Ishikawa (cell line): ENCODE data around the gene F2R.

Source experiments
- CEBPB ChIP-seq: IDR thresholded peaks from 2 replicates; pipeline ENCODE4 v1.6.1; 2012
- CREB1 ChIP-seq: IDR thresholded peaks from 2 replicates; pipeline ENCODE4 v1.6.1; 2012; ENCODE audit warnings: low read depth
- EP300 ChIP-seq: IDR thresholded peaks from 2 replicates; pipeline ENCODE4 v1.6.1; 2012; ENCODE audit warnings: borderline replicate concordance
- FOXM1 ChIP-seq: IDR thresholded peaks from 2 replicates; pipeline ENCODE4 v1.6.1; 2012; ENCODE audit warnings: low read depth, borderline replicate concordance
- MAX ChIP-seq: IDR thresholded peaks from 2 replicates; pipeline ENCODE4 v1.6.1; 2012
- NFIC ChIP-seq: IDR thresholded peaks from 2 replicates; pipeline ENCODE4 v1.6.1; 2012
- RAD21 ChIP-seq: IDR thresholded peaks from 2 replicates; pipeline ENCODE4 v1.6.1; 2012; ENCODE audit warnings: low read depth
- REST ChIP-seq: IDR thresholded peaks from 2 replicates; pipeline ENCODE4 v1.6.1; 2012; ENCODE audit warnings: low read depth, mild to moderate bottlenecking
- TAF1 ChIP-seq: IDR thresholded peaks from 2 replicates; pipeline ENCODE4 v1.6.1; 2012; ENCODE audit warnings: low read depth, mild to moderate bottlenecking
- TCF12 ChIP-seq: IDR thresholded peaks from 2 replicates; pipeline ENCODE4 v1.6.1; 2012; ENCODE audit warnings: low read depth
- USF1 ChIP-seq: IDR thresholded peaks from 2 replicates; pipeline ENCODE4 v1.6.1; 2012
- YY1 ChIP-seq: IDR thresholded peaks from 2 replicates; pipeline ENCODE4 v1.6.1; 2012; ENCODE audit warnings: low read depth

- no peak for TF ChIP-seq USF1
- TF ChIP-seq TCF12, result no peak
- no peak for TF ChIP-seq REST
- no peak for TF ChIP-seq MAX
- TF ChIP-seq CREB1, result no peak
- TF ChIP-seq FOXM1, result no peak
- TF ChIP-seq CEBPB, result no peak
- TF ChIP-seq EP300, result no peak
- no peak for TF ChIP-seq TAF1
- no peak for TF ChIP-seq RAD21
- no peak for TF ChIP-seq YY1
- TF ChIP-seq NFIC, result no peak
These were observed 38.0 kb upstream of the F2R start for GRCh38 chr5:76677849-76678472.
